Prostate gland (tissue), 2 donors: ENCODE measurements around the gene LIF.

Experiments
- CTCF ChIP-seq, 4 experiments: fragments of 200-600 bp in 2 of 4; fragments of 450-650 bp in 2 of 4; sonication (generic) in 2 of 4; IDR thresholded peaks; 1 replicate in 3 of 4; 2 replicates in 1 of 4; pipeline ENCODE4 v1.5.1; 2016 to 2019; ENCODE audit warnings: antibody characterized with exemption in 4 of 4, mild to moderate bottlenecking in 2 of 4, moderate library complexity in 2 of 4
- POLR2A ChIP-seq: fragments of 450-650 bp; IDR thresholded peaks from one replicate; pipeline ENCODE4 v1.6.1; 2016; ENCODE audit warnings: antibody characterized with exemption, mild to moderate bottlenecking
- POLR2AphosphoS5 ChIP-seq: sonication (generic); formaldehyde crosslinking; IDR thresholded peaks from one replicate; pipeline ENCODE4 v1.6.1; 2017; ENCODE audit warnings: antibody characterized with exemption

GRCh38 chr22:30191040-30191701 is 55.4 kb downstream of the LIF start:
- TF ChIP-seq POLR2A = no peak
- TF ChIP-seq CTCF (IDR thresholded peaks at IDR 0.05) = no peak
- no peak for TF ChIP-seq POLR2AphosphoS5
